Thyroid gland (tissue), 4 donors: ENCODE results near the gene TGFBR3. TPM values are rescaled to one million over a fixed set of nuclear protein-coding genes. Genes with fewer than 3 reads are reported as not detected.

ENCODE experiments used
- DNase-seq, 2 donors: peaks; one replicate each; pipeline ENCODE4 v3.0.0-alpha.2; 2019
- H3K27ac ChIP-seq, 3 donors: fragments of 200-600 bp; sonication (generic); 1 replicate in 2 of 3; 2 replicates in 1 of 3; pipeline ENCODE4 v1.5.1; 2016 to 2019; ENCODE audit warnings: mild to moderate bottlenecking in 1 of 3, moderate library complexity in 1 of 3
- H3K27me3 ChIP-seq: fragments of 200-600 bp; sonication (generic); one replicate; pipeline ENCODE4 v1.5.1; 2019
- H3K36me3 ChIP-seq, 2 donors: fragments of 200-600 bp; sonication (generic); one replicate each; pipeline ENCODE4 v1.5.1; 2016 to 2019
- H3K4me1 ChIP-seq, 2 donors: fragments of 200-600 bp; sonication (generic); one replicate each; pipeline ENCODE4 v1.5.1; 2017 to 2019
- H3K4me3 ChIP-seq, 3 donors: fragments of 200-600 bp; sonication (generic); replicated peaks in 1 of 3; 1 replicate in 2 of 3; 2 replicates in 1 of 3; pipeline ENCODE4 v1.5.1; 2016; ENCODE audit warnings: mild to moderate bottlenecking in 1 of 3
- H3K9me3 ChIP-seq: fragments of 200-600 bp; sonication (generic); one replicate; pipeline ENCODE4 v1.5.1; 2017
- POLR2A ChIP-seq, 2 donors: fragments of 450-650 bp; IDR thresholded peaks; one replicate each; pipeline ENCODE4 v1.6.1; 2017; ENCODE audit warnings: antibody characterized with exemption in 2 of 2, mild to moderate bottlenecking in 2 of 2, moderate library complexity in 1 of 2
- WGBS, 2 donors: methylation state at CpG; one replicate each; pipeline ENCODE4 v1.1.5; 2017; 5-methylcytosine and 5-hydroxymethylcytosine counted together
- intact Hi-C: fragments of 100-400 bp; cut with DNase I; formaldehyde crosslinking; loops from one replicate; pipeline ENCODE4 v1.15.1; 2023
- total RNA-seq, 4 donors: library from RNA; depleted of rRNA; stranded (reverse); fragments of >200 nt; gene quantifications; one replicate each; pipeline ENCODE4 v1.2.3, GENCODE V29; 2016
- TF ChIP-seq, protein P1 (sequence below), 6 experiments: fragments of 200-600 bp in 3 of 6; fragments of 450-650 bp in 3 of 6; sonication (generic) in 3 of 6; IDR thresholded peaks; one replicate each; pipeline ENCODE4 v1.5.1; 2016 to 2019; ENCODE audit warnings: antibody characterized with exemption in 6 of 6, mild to moderate bottlenecking in 2 of 6, inconsistent platforms in 1 of 6, moderate library complexity in 1 of 6

TGFBR3 gene
- total RNA-seq, 4 donors from 2014 or later: 37.2 to 223 (median 106) TPM

- H3K4me3 ChIP-seq: no peak overlapping the region
- peak overlapping the region; percentile 55 to 74 (median 61) for H3K27ac ChIP-seq
- no peaks in the 10 kb centered on the region for H3K36me3 ChIP-seq
- H3K4me1 ChIP-seq: peaks cover 6 to 23% of the 10 kb centered on the region in 2 donors
- H3K27me3 ChIP-seq: no peaks in the 10 kb centered on the region
- no peak for TF ChIP-seq POLR2A (IDR thresholded peaks at IDR 0.05)
- TF ChIP-seq, protein P1, sequence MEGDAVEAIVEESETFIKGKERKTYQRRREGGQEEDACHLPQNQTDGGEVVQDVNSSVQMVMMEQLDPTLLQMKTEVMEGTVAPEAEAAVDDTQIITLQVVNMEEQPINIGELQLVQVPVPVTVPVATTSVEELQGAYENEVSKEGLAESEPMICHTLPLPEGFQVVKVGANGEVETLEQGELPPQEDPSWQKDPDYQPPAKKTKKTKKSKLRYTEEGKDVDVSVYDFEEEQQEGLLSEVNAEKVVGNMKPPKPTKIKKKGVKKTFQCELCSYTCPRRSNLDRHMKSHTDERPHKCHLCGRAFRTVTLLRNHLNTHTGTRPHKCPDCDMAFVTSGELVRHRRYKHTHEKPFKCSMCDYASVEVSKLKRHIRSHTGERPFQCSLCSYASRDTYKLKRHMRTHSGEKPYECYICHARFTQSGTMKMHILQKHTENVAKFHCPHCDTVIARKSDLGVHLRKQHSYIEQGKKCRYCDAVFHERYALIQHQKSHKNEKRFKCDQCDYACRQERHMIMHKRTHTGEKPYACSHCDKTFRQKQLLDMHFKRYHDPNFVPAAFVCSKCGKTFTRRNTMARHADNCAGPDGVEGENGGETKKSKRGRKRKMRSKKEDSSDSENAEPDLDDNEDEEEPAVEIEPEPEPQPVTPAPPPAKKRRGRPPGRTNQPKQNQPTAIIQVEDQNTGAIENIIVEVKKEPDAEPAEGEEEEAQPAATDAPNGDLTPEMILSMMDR (IDR thresholded peaks at IDR 0.05): no peak
- WGBS, 2 donors: 31 to 32% methylated on average over 12 to 13 of the region's 13 CpGs
- DNase-seq: peak; percentile 94 to 95
- no peaks in the 10 kb centered on the region for H3K9me3 ChIP-seq
- intact Hi-C loops: no loop called here
Measured at GRCh38 chr1:91851130-91852010, 34.6 kb downstream of the TGFBR3 start.

DNA sequence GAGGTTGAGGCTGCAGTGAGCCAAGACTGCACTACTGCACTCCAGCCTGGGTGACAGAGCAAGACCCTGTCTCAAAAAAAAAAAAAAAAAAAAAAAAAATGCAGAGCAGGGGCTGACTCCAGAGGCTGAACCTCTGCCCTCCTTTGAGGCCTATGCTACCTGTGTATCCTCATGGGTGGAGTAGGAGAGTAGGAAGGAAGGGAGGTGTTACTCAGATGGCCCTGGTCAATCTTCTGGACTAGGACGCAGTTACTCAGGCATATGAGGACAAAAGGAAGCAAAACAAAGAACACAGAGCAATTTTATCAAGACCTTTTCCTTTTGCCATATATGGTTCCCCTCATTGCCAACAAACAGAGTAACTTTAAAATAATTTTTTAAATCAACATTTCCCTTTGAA lies 35.2 kb downstream of the TGFBR3 start:
- H3K4me3 ChIP-seq: no peak overlapping the region
- H3K27ac ChIP-seq: peak overlapping the region; percentile 55 to 74 (median 61)
- H3K27me3 ChIP-seq: no peaks in the 10 kb centered on the region
- peaks cover 10 to 30% of the 10 kb centered on the region in 2 donors for H3K4me1 ChIP-seq
- TF ChIP-seq, protein P1 (IDR thresholded peaks at IDR 0.05): no peak
- TF ChIP-seq POLR2A (IDR thresholded peaks at IDR 0.05): no peak
- WGBS, 2 donors: 54 to 70% methylated on average over 1 of the region's 1 CpG
- no peaks in the 10 kb centered on the region for H3K36me3 ChIP-seq
- no peaks in the 10 kb centered on the region for H3K9me3 ChIP-seq
- no peak for DNase-seq
- intact Hi-C loops: no loop called here

GRCh38 chr1:91847851-91848250 lies 38.1 kb downstream of the TGFBR3 start:
- intact Hi-C loops: no loop called here
- Histone ChIP-seq H3K36me3 (no peaks in the 10 kb centered on the region), H3K4me1 (peaks cover 14 to 41% of the 10 kb centered on the region in 2 donors), H3K4me3 (no peak overlapping the region), H3K27ac (no peak overlapping the region), H3K27me3 (no peaks in the 10 kb centered on the region), H3K9me3 (no peaks in the 10 kb centered on the region)
- DNase-seq: no peak
- no peak for TF ChIP-seq POLR2A (IDR thresholded peaks at IDR 0.05)
- TF ChIP-seq, protein P1 (IDR thresholded peaks at IDR 0.05): no peak
- 69 to 70% methylated on average over 2 of the region's 2 CpGs for WGBS, 2 donors

- DNase-seq: no peak
- Histone ChIP-seq H3K27ac (peak overlapping the region in 2 of 3 donors; percentile 68 to 76), H3K36me3 (no peaks in the 10 kb centered on the region), H3K4me3 (no peak overlapping the region), H3K4me1 (peaks cover 12 to 38% of the 10 kb centered on the region in 2 donors), H3K9me3 (no peaks in the 10 kb centered on the region), H3K27me3 (no peaks in the 10 kb centered on the region)
- WGBS, 2 donors: 52 to 63% methylated on average over 2 of the region's 2 CpGs
- no peak for TF ChIP-seq POLR2A (IDR thresholded peaks at IDR 0.05)
- TF ChIP-seq, protein P1 (IDR thresholded peaks at IDR 0.05): no peak
- intact Hi-C loops: no loop called here
Measured at GRCh38 chr1:91846639-91847013, 39.3 kb downstream of the TGFBR3 start.

GRCh38 chr1:91846007-91846638 lies 39.8 kb downstream of the TGFBR3 start:
- Histone ChIP-seq H3K4me3 (no peak overlapping the region), H3K27me3 (no peaks in the 10 kb centered on the region), H3K4me1 (peaks cover 9 to 33% of the 10 kb centered on the region in 2 donors), H3K27ac (peak overlapping the region; percentile 4 to 76 (median 68)), H3K36me3 (no peaks in the 10 kb centered on the region), H3K9me3 (no peaks in the 10 kb centered on the region)
- intact Hi-C loops: no loop called here
- TF ChIP-seq, protein P1 (IDR thresholded peaks at IDR 0.05): no peak
- TF ChIP-seq POLR2A (IDR thresholded peaks at IDR 0.05): no peak
- peak; percentile 71 to 72 for DNase-seq
- WGBS, 2 donors: 25 to 27% methylated on average over 6 of the region's 6 CpGs
